Measurements from ENCODE around the gene MTO1.
A peak's percentile ranks its signal among the peaks of the same experiment; 100 is the strongest.

MTO1 gene, protein sequence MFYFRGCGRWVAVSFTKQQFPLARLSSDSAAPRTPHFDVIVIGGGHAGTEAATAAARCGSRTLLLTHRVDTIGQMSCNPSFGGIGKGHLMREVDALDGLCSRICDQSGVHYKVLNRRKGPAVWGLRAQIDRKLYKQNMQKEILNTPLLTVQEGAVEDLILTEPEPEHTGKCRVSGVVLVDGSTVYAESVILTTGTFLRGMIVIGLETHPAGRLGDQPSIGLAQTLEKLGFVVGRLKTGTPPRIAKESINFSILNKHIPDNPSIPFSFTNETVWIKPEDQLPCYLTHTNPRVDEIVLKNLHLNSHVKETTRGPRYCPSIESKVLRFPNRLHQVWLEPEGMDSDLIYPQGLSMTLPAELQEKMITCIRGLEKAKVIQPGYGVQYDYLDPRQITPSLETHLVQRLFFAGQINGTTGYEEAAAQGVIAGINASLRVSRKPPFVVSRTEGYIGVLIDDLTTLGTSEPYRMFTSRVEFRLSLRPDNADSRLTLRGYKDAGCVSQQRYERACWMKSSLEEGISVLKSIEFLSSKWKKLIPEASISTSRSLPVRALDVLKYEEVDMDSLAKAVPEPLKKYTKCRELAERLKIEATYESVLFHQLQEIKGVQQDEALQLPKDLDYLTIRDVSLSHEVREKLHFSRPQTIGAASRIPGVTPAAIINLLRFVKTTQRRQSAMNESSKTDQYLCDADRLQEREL

DNA sequence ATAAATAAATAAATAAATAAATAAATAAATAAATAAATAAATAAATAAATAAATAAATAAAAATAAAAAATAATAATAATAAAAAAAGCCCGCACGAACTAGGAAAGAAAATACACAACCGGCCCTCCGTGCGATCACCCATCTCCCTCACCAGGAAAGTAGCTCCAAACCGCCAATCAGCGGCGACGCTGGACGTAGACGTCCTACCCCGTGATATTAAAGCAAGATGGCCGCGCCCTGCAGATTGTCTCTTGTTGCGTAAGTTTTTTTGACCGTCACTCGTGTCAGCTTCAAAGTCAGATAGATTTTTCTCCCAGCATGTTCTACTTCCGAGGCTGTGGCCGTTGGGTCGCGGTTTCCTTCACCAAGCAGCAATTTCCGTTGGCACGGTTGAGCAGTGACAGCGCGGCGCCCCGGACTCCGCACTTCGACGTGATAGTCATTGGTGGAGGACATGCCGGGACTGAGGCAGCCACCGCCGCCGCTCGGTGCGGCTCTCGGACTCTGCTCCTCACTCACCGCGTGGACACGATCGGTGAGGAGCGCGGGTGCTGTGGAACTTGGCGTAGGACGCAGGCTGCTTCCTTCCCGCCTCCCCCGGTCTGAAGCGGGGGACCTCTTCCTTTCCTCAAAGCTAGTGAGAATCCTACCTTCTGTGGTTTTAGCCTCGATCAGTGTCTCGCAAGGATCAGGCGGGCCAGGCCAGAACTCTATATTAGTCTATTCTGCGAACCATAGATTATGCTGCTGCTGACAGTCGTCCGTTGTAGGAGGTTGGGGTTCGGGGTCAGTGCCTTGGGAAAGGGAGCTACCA lies at the start of gene MTO1:
Gene MTO1, plus strand, starts transcription at position 201 of the 814 bp plus-strand sequence. Its CDS starts 118 bp downstream, at position 319.
- peak; percentile 98 for DNase-seq

DNA sequence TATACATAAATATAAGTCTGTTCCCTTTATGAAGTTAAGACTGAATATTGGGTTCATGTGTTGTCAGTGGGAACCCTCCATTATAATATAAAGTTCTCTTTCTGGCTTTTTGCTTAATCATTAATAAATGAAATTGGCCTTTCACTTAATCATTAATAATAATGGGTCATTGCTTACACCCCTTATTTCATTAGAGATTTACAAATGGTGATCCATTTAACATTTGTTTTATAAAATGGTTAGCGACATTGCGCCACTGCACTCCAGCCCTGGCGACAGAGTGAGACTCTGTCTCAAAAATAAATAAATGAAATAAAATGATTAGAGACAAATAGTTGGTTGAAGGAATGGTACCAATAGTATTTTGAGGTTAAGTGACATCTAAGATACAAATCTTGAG lies 48.4 kb upstream of the MTO1 start:
- DNase-seq, result no peak

DNA sequence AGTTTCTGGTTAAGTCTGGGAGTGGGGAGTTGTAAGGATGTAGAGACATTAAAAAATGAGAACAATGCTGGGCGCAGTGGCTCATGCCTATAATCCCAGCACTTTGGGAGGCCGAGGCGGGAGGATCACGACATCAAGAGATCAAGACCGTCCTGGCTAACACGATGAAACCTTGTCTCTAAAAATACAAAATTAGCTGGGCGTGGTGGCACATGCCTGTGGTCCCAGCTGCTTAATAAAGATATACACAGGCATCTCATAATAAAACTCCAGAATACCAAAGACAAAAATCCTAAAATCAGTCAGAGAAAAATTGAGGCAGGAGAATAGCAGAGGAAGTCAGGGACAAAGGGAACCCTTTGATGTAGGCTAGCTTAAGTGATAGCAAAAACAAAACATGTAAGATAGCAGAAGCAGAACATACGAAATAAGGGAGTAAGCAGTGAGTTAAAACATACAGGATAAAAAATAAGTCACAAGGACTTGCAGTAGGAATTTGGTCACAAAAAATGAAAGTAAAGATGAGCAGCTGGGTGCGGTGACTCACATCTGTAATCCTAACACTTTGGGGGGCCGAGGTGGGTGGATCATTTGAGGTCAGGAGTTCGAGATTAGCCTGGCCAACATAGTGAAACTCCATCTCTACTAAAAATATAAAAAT lies 43.3 kb upstream of the MTO1 start:
- DNase-seq, result peak; percentile 17

DNA sequence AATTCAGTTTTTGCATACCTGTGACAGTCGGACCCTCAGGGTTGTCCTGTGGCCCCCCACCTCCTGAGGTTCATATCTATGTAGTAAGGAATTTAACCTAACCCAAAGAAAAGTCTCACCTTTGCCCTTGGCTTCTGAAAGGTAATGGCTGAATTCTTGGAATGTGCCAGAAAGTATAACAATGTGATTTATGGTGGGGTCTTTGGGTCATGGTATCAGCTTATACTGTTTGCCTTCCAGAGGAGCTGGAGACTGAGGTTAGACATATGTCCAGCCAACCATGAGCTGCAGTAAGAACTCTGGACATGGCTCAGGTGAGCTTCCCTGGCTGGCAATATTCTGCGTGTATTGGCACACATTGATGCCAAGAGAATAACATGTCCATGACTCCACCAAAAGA lies 40.0 kb upstream of the MTO1 start:
- no peak for DNase-seq

DNA sequence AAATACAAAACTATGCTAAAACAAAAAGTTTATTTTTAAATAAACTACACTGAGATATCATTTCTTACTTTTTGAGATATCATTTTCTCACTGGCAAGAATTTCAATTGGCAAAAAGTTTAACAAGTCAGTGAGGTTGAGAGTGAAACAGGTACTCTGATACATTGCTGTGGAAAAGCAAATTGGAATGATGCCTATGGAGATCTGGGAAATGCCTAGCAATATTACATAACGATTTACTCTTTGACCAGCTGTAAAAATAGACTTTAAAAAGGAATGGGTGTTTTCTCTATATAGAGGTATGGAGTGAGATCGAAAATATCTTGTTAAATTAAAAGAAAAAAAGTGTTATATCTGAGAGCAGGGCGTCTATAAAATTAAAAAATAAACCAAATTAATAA lies 26.3 kb upstream of the MTO1 start:
- DNase-seq, result no peak

DNA sequence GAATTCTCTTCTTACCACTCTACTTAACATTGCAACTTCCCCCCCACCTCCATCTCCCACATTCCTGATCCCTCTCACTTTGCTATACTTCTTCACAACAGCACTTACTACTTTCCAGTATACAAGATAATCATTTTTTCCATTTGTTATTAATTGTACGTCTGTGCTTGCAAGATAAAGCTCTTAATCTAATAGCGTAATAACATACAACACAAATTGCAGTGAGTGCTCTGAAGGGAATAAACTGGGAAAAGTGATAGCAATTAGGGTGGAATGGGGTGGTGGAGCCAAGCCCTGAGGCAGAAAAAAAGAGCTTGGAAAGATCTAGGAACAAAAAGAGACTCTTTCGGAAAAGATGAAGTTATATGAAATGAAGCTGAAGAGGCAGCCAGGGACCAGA lies 18.0 kb upstream of the MTO1 start:
- DNase-seq, result no peak

DNA sequence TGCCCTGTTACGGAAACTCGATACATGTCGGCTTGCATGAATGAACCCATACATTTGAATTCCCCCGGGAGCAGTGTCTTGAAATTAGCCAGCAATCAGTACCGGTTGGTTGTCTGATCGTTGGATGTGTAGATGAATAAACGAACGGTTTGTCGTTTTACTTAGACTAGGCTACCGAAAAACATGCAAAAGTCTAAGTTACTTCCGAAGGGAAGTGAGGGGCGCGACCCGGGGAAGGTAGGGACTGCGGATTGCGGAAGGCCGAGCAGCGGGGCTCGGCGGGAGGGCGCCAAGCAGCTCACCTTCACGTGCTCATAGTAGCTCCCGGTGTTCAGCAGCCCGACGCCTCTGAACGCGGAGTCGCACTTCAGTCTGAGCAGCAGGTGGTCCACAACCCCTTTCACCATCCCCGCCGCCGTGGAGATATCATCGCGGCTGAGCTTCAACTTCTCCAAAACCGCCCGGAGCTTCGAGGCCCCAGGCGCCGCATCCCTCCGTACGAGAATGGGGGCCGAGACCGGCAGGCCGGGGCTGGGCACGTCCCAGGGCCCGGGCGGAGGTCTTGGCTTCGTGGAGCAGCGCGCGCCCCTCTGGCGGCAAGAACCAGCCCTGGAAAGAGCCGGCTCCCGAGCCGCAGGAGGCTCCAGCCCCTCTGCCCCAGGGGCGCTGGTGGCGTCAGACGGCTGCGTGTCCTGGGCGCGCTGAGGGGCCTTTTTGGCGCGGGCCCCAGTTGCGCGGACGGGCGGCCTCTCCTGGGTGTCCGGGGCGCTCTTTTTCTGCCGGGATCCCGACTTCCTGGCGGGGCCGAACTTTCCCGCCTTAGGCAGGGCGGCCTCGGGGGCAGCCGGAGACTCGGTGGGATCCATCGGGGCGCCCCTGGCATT lies 10.1 kb upstream of the MTO1 start:
- DNase-seq, result peak; percentile 81

DNA sequence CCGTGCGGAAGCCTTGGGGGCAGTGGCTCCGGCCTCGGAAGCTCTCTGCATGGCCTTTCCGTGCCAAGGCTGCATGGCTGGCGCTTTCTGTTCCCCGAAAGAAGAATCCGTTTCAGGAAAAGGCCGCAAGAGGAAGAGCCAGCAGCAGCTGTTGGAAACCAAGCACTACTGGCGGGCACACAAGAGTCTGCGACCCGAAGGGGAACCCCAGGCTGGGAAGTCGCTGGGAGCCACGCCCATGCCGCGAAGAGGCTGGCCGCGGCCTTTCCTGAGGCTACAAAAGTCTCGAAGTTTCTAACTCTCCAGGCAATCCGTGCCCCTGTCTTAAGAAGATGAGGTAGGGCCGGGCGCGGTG lies 9.5 kb upstream of the MTO1 start, which contains the start of gene CGAS:
Gene CGAS, minus strand, starts transcription at position 191 of the 355 bp plus-strand sequence. Its CDS starts 116 bp downstream, at position 75.
- peak; percentile 93 for DNase-seq

DNA sequence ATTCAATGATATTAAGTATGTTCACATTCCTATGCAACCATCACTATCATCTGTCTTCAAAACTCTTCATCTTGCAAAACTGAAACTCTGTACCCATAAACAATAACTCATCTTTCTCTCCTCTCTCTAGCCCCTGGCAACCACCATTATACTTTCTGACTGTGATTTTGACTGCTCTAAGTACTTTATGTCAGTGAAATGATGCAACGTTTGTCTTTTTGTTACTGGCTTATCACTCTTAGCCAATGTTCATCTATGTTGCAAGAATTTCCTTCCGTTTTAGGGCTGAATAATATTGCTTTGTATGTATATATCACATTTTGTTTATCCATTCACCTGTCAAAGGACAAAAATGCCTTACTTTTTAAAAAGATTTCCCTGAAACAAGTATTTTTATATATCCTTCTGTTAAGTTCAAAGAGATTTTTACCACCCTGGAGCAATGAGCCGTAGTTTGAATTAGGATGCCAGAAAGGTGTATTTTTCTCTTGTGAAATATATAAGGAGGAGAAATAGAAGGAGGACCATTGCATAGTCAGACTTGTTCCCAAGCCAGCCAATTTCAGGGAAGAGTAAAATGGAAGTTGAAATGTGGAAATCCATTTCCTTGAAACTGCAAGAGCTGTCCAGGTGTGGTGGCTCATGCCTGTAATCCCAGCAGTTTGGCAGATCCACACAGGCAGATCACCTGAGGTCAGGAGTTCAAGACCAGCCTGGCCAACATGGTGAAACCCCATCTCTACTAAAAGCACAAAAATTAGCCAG lies 5.5 kb upstream of the MTO1 start:
- peak; percentile 84 for DNase-seq

DNA sequence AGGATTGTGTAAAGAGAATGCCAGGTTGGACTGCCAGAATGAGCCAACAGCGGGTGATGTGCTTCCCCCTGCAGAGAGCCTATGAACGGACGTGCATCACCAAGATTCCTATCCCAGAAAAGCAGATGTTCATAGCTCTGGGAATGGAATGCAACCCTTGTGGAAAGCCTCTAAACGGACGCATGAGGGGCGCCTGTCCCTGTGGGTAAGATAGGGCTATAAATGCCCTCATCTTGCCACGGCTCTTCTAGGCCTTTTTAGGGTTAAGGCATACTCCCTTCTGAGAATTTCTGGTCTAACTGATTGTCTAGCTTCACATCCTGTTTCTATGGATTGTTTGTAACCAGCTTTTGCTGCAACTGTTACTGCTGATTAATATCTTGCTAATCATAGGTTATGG lies 2.1 kb upstream of the MTO1 start:
- DNase-seq, result peak; percentile 57

DNA sequence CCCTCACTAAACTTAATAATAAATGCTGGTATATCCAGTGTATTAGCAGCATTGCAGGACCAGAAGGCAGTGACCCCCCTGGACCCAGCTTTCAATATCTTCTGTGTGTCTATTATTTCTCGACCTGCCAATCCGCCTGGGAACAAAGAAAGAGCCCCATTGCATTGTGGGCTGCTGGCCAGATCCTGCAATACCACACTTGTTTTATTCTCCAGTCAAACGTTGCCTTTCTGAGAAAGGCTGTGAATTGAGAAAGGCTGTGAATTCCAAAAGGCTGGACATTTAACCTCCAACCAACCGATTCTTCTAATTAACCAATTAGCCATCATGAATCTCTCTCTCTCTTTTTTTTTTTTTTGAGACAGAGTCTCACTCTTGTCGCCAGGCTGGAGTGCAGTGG lies 1.5 kb upstream of the MTO1 start:
- peak; percentile 38 for DNase-seq

DNA sequence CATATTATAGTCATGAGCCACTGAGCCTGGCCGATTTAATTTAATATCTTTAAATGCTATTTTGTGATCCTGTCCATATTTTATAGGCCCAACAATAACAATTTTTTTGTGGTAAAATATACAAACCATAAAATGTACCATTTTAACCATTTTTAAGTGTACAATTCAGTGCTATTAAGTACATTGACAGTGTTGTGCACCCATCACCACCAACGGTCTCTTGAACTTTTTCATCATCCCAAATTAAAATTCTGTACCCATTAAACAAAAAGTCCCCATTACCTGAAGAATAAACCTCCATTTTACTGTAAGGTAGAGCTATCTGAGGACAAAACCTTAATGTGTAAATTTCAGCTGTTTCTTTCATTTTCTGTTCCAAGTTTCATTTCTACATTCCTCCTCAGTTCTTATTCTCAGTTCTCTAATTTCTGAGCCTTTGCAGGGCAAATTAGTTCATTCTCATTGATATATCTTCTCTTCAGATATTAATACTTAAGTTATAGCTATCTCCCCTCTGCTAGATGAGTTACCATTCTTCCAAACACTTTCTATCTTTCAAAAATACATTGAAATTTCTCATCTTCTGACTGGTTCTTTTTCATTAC lies 10.3 kb downstream of the MTO1 start:
- DNase-seq, result no peak

DNA sequence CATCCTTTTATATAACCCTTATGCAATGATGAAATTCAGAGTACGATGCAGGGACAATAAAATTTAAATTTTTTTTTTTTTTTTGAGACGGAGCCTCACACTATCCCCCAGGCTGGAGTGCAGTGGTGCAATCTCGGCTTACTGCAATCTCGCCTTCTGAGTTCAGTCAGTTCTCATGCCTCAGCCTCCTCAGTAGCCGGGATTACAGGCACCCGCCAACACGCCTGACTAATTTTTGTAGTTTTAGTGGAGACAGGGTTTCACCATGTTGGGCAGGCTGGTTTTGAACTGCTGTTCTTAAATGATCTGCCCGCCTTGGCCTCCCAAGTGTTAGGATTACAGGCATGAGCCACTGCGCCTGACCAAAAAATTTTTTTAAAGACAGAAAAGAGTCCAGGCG lies 15.2 kb downstream of the MTO1 start:
- DNase-seq, result no peak

DNA sequence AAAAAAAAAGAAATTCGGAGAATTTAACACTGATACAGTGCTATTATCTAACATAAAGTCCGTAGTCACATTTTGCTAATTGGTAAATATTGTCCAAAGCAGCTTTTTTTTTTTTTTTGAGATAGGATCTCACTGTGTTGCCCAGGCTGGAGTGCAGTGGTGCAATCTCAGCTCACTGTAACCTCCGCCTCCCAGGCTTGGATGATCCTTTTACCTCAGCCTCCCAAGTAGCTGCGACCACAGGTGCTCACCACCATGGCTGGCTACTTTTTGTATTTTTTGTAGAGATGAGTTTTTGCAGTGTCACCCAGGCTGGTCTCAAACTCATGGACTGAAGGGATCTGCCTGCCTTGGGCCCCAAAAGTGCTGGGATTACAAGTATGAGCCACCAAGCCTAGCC lies 15.9 kb downstream of the MTO1 start:
- DNase-seq, result no peak

DNA sequence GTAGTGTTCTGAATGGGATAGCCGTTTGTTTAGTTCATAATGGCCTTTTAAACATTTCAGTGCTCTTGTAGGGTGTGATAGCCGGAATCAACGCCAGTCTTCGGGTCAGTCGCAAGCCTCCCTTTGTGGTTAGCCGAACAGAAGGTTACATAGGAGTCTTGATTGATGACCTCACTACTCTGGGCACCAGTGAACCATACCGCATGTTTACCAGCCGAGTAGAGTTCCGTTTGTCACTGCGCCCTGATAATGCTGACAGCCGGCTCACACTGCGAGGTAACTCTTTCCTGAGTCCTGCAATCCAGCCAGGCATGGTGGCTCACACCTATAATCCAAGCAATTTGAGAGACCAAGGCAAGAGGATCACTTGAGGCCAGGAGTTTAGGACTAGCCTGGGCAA lies 20.4 kb downstream of the MTO1 start:
- no peak for DNase-seq

DNA sequence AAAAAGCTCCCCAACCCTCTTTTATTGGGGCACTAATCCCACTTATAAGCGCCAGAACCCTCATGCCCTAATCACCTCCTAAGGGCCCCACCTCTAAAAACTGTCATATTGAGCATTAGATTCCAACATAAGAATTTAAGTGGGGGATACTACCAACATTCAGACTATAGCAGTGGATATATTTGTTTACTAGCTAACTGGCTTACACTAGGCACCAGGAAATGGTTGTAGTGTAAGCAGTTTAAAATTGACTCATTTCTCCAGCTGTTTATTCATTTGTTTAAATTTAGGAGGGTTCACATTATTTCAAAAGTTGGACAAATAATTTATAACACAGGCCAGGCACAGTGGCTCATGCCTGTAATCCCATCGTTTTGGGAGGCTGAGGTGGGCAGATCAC lies 22.9 kb downstream of the MTO1 start:
- no peak for DNase-seq

DNA sequence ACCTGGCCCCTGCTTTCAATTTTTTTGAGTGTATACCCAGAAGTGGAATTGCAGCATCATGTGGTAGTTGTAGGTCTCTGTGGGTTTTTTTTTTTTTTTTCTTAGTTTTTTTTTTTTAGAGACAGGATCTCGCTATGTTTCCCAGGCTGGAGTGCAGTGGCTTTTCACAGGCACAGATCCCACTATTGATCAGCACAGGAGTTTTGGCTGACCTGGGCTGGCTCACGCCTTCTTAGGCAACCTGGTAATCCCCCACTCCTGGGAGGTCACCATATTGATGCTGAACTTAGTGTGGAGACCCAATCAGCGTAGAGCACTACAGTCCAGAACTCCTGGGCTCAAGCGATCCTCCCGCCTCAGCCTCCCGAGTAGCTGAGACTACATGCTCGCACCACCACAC lies 25.9 kb downstream of the MTO1 start:
- no peak for DNase-seq

DNA sequence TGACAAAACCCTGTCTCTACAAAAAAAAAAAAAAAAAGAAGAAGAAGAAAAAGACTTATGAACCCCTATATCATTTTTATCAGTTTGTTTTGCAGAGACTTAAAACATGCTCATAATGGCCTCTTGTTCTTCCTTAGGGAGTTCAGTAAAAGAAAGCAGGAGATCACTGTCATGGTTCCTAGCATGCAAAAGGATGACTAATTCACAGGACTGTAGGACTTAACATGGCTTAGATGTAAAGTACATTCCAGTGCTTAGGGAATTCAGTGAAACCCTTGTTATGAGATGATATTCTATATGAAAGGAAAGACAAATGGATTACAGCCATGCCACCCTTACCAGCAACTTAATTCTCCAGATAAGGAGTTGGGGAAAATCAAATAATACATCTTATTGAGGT lies 29.8 kb downstream of the MTO1 start:
- DNase-seq, result no peak

DNA sequence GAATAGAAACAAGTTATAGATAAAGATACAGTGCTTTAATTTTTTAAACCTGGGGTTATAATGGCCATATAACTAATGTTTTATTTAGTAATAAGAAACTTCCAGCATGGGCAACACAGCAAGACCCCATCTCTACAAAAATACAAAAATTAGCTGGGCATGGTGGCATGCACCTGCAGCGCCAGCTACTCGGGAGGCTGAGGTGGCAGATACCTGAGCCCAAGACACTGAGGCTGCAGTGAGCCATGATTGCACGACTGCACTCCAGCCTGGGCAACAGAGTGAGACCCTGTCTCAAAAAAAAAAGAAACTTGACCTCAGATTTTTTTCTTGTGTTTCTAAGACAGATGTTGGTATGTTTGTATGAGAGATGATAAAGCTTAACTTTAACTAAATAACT lies 36.4 kb downstream of the MTO1 start:
- no peak for DNase-seq

DNA sequence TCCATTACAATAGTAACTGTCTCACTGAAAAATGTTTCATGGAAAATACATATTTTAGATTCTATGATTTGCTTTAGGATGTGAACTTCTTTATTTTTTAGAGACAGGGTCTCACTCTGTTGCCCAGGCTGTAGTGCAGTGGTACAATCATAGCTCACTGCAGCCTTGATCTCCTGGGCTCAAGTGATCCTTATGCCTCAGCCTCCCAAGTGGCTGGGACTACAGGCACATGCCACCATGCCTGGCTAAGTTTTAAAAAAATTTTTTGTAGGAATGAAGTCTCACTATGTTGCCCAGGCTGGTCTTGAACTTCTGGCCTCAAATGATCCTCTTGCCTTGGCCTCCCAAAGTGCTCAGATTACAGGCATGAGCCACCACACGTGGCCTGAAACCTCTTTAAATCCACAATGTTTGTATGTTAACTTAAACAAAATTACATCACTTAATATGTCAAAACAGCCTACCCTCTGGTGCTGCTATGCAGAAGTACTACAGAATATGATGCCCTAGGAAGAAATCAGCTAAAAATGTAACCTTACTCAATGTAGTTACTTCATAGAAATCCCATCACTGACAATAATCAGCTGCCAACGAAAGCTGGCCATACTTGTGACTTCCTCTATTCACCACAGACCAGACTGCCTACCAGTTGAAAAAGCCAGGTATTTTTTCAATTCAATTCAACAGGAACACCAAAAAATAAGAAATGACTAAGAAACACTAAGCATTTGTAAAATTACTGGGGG lies 41.7 kb downstream of the MTO1 start:
- peak; percentile 66 for DNase-seq
